H9 (cell line): Measurements from ENCODE around the gene EVX2. TPM values are rescaled to one million over a fixed set of nuclear protein-coding genes. Genes with fewer than 3 reads are reported as not detected.

Experiments
- DNase-seq: peaks from one replicate; pipeline ENCODE4 v3.0.0-alpha.2; 2017
- H2AFZ ChIP-seq: one replicate; pipeline ENCODE4 v1.6.1; 2013; ENCODE audit warnings: mild to moderate bottlenecking, low read length, control low read depth, moderate library complexity
- H2AK5ac ChIP-seq: 2 replicates; pipeline ENCODE4 v1.6.1; 2013; ENCODE audit warnings: low read length, control low read depth, mixed read lengths; ENCODE audit not compliant: insufficient read length
- H2BK120ac ChIP-seq: one replicate; pipeline ENCODE4 v1.6.1; 2013; ENCODE audit warnings: low read depth, mild to moderate bottlenecking, low read length, control low read depth, inconsistent platforms; ENCODE audit not compliant: poor library complexity, severe bottlenecking
- H2BK12ac ChIP-seq: 2 replicates; pipeline ENCODE4 v1.6.1; 2013; ENCODE audit warnings: low read length, control low read depth, mixed read lengths, low read depth; ENCODE audit not compliant: insufficient read length
- H2BK15ac ChIP-seq: 2 replicates; pipeline ENCODE4 v1.6.1; 2013; ENCODE audit warnings: low read depth, low read length, control low read depth
- H2BK20ac ChIP-seq: one replicate; pipeline ENCODE4 v1.6.1; 2013; ENCODE audit warnings: low read depth, mild to moderate bottlenecking, low read length, control low read depth, inconsistent platforms; ENCODE audit not compliant: poor library complexity, severe bottlenecking
- H2BK5ac ChIP-seq: 2 replicates; pipeline ENCODE4 v1.6.1; 2013; ENCODE audit warnings: low read length, control low read depth, mixed read lengths; ENCODE audit not compliant: insufficient read length
- H3K14ac ChIP-seq: 2 replicates; pipeline ENCODE4 v1.6.1; 2013; ENCODE audit warnings: low read length, control low read depth; ENCODE audit not compliant: insufficient read depth
- H3K18ac ChIP-seq: 2 replicates; pipeline ENCODE4 v1.6.1; 2013; ENCODE audit warnings: low read depth, mild to moderate bottlenecking, mixed read lengths, low read length, control low read depth; ENCODE audit not compliant: insufficient read length
- H3K23ac ChIP-seq: 2 replicates; pipeline ENCODE4 v1.6.1; 2013; ENCODE audit warnings: low read length, control low read depth, mixed read lengths, low read depth; ENCODE audit not compliant: insufficient read length
- H3K23me2 ChIP-seq: 2 replicates; pipeline ENCODE4 v1.6.1; 2013; ENCODE audit warnings: low read depth, mild to moderate bottlenecking, mixed read lengths, low read length, control low read depth; ENCODE audit not compliant: insufficient read length, poor library complexity, severe bottlenecking
- H3K27ac ChIP-seq: 2 replicates; pipeline ENCODE4 v1.5.1; 2013; ENCODE audit warnings: low read length, control low read depth, mixed read lengths, low read depth; ENCODE audit not compliant: insufficient read length
- H3K27me3 ChIP-seq: 2 replicates; pipeline ENCODE4 v1.6.1; 2013; ENCODE audit warnings: low read length, control low read depth, inconsistent platforms; ENCODE audit not compliant: insufficient read depth
- H3K4ac ChIP-seq: 2 replicates; pipeline ENCODE4 v1.6.1; 2013; ENCODE audit warnings: low read depth, mild to moderate bottlenecking, control low read depth, inconsistent platforms, low read length, moderate library complexity
- H3K4me1 ChIP-seq: 2 replicates; pipeline ENCODE4 v1.6.1; 2013; ENCODE audit warnings: low read length, control low read depth, inconsistent platforms; ENCODE audit not compliant: insufficient read depth
- H3K4me2 ChIP-seq: 2 replicates; pipeline ENCODE4 v1.6.1; 2013; ENCODE audit warnings: low read length, control low read depth, mixed read lengths; ENCODE audit not compliant: insufficient read length, insufficient read depth
- H3K56ac ChIP-seq: 2 replicates; pipeline ENCODE4 v1.6.1; 2013; ENCODE audit warnings: low read depth, mild to moderate bottlenecking, mixed read lengths, low read length, control low read depth; ENCODE audit not compliant: insufficient read length
- H3K79me1 ChIP-seq: 2 replicates; pipeline ENCODE4 v1.6.1; 2013; ENCODE audit warnings: low read depth, mild to moderate bottlenecking, moderate library complexity, low read length, control low read depth, inconsistent platforms; ENCODE audit not compliant: insufficient read depth, poor library complexity, severe bottlenecking
- H3K79me2 ChIP-seq: 2 replicates; pipeline ENCODE4 v1.6.1; 2013; ENCODE audit warnings: low read length, control low read depth, inconsistent platforms; ENCODE audit not compliant: insufficient read depth
- H3K9ac ChIP-seq: 2 replicates; pipeline ENCODE4 v1.6.1; 2013; ENCODE audit warnings: low read length, control low read depth, mixed read lengths; ENCODE audit not compliant: insufficient read length; ENCODE audit errors: extremely low read depth
- H3K9me3 ChIP-seq: one replicate; pipeline ENCODE4 v1.6.1; 2013; ENCODE audit warnings: low read depth, low read length, inconsistent platforms; ENCODE audit not compliant: control insufficient read depth
- H3T11ph ChIP-seq: one replicate; pipeline ENCODE4 v1.6.1; 2013; ENCODE audit warnings: mild to moderate bottlenecking, low read length, control low read depth, inconsistent platforms
- H4K20me1 ChIP-seq: one replicate; pipeline ENCODE4 v1.6.1; 2013; ENCODE audit not compliant: control insufficient read depth, insufficient read length, insufficient read depth
- H4K5ac ChIP-seq: 2 replicates; pipeline ENCODE4 v1.6.1; 2013; ENCODE audit warnings: low read depth, mild to moderate bottlenecking, mixed read lengths, low read length, control low read depth; ENCODE audit not compliant: insufficient read length
- H4K8ac ChIP-seq: replicated peaks from 2 replicates; pipeline ENCODE4 v1.6.1; 2013; ENCODE audit warnings: low read length, control low read depth, mixed read lengths, low read depth; ENCODE audit not compliant: insufficient read length
- H4K91ac ChIP-seq: 2 replicates; pipeline ENCODE4 v1.6.1; 2013; ENCODE audit warnings: low read depth, mild to moderate bottlenecking, moderate library complexity, mixed read lengths, low read length, control low read depth; ENCODE audit not compliant: insufficient read length
- H3K27ac Mint-ChIP-seq, 3 experiments: 2 replicates in 2 of 3; 3 replicates in 1 of 3; pipeline ENCODE4 v1.8.0; 2020 to 2021; ENCODE audit warnings: mixed read lengths in 3 of 3, mild to moderate bottlenecking in 1 of 3, moderate library complexity in 1 of 3
- H3K27me3 Mint-ChIP-seq: 2 replicates; pipeline ENCODE4 v1.8.0; 2021; ENCODE audit warnings: low read depth, mild to moderate bottlenecking, moderate library complexity, mixed read lengths
- H3K36me3 Mint-ChIP-seq, 3 experiments: 2 replicates in 2 of 3; 3 replicates in 1 of 3; pipeline ENCODE4 v1.8.0; 2020 to 2021; ENCODE audit warnings: low read depth in 3 of 3, mixed read lengths in 3 of 3; ENCODE audit not compliant: insufficient read depth in 1 of 3
- H3K4me1 Mint-ChIP-seq, 2 experiments: 2 replicates each; pipeline ENCODE4 v1.8.0; 2020; ENCODE audit warnings: mixed read lengths in 2 of 2
- H3K4me3 Mint-ChIP-seq, 2 experiments: 2 replicates in 1 of 2; 3 replicates in 1 of 2; pipeline ENCODE4 v1.8.0; 2020 to 2021; ENCODE audit warnings: mild to moderate bottlenecking in 2 of 2, mixed read lengths in 2 of 2, moderate library complexity in 1 of 2
- H3K9me3 Mint-ChIP-seq, 2 experiments: 2 replicates in 1 of 2; 3 replicates in 1 of 2; pipeline ENCODE4 v1.8.0; 2020; ENCODE audit warnings: mild to moderate bottlenecking in 2 of 2, mixed read lengths in 2 of 2, moderate library complexity in 1 of 2
- WGBS: extraction: QIAGEN DNeasy Blood & Tissue Kit; methylation state at CpG from one replicate; pipeline ENCODE4 v1.1.7; 2013; ENCODE audit warnings: missing lambda C conversion rate, low lambda C conversion rate, mixed read lengths; ENCODE audit not compliant: insufficient read length; ENCODE audit errors: extremely low coverage; 5-methylcytosine and 5-hydroxymethylcytosine counted together
- total RNA-seq: library from RNA; stranded (reverse); gene quantifications from 2 replicates; pipeline ENCODE4 v1.2.1, GENCODE V29; 2021
- TF ChIP-seq, protein P1 (sequence below): fragments of 200-600 bp; sonication (generic); conservative IDR thresholded peaks from 3 replicates; pipeline ENCODE4 v1.8.0; 2021; ENCODE audit warnings: antibody characterized with exemption, mild to moderate bottlenecking

Gene EVX2
- total RNA-seq, 1 experiment from 2014 or later = not detected

DNA sequence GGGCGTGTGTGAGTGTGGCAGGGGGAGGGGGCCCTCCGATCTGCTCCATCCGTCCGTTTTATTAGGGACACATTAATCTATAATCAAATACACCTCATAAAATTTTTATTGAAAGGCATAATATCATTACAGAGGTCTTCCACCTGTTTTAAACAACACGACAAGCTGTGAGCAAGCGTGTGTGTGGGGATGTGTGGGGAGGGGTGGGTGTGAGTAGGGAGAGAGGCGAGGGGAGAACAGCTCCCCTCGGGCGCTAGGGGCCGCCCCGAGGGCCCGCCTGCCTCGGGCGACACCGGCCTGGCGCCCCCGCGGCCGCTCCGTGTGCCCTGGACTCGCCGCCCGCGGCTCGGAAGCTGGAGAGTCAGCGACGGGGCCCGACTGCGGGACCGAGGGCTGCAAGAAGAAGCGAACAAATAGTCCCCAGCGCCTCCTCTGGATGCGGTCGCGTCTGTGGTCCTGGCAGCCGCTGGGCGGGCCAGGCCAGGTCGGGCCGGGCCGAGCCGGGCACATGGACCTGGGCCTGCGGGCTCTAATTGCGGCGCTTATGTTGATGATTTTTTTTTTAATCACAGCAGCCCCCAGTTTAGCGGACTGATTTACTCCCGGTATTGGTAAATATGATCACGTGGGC, 38.4 kb upstream of the EVX2 start:
- Histone ChIP-seq H3K18ac (no peak overlapping the region), H2BK15ac (no peak overlapping the region), H3K23ac (no peak overlapping the region), H3K79me1 (no peaks in the 10 kb centered on the region), H4K5ac (no peak overlapping the region), H3K27me3 (peaks cover 95% of the 10 kb centered on the region), H3K9me3 (no peaks in the 10 kb centered on the region), H3K23me2 (peaks cover 2% of the 10 kb centered on the region), H3K4me1 (no peaks in the 10 kb centered on the region), H3K79me2 (no peaks in the 10 kb centered on the region), H3K9ac (no peak overlapping the region), H3T11ph (no peak overlapping the region), H4K91ac (no peak overlapping the region), H3K27ac (no peak overlapping the region), H4K8ac (no peak overlapping the region), H2BK12ac (no peak overlapping the region), H2AFZ (no peak overlapping the region), H3K14ac (no peak overlapping the region), H2BK5ac (no peak overlapping the region), H3K4me2 (no peak overlapping the region), H3K4ac (no peak overlapping the region), H4K20me1 (peaks cover 4% of the 10 kb centered on the region), H3K56ac (no peak overlapping the region), H2BK20ac (no peak overlapping the region), H2BK120ac (no peak overlapping the region), H2AK5ac (no peak overlapping the region)
- no CpG with 5 or more reads among the region's 47 CpGs for WGBS
- TF ChIP-seq, protein P1, sequence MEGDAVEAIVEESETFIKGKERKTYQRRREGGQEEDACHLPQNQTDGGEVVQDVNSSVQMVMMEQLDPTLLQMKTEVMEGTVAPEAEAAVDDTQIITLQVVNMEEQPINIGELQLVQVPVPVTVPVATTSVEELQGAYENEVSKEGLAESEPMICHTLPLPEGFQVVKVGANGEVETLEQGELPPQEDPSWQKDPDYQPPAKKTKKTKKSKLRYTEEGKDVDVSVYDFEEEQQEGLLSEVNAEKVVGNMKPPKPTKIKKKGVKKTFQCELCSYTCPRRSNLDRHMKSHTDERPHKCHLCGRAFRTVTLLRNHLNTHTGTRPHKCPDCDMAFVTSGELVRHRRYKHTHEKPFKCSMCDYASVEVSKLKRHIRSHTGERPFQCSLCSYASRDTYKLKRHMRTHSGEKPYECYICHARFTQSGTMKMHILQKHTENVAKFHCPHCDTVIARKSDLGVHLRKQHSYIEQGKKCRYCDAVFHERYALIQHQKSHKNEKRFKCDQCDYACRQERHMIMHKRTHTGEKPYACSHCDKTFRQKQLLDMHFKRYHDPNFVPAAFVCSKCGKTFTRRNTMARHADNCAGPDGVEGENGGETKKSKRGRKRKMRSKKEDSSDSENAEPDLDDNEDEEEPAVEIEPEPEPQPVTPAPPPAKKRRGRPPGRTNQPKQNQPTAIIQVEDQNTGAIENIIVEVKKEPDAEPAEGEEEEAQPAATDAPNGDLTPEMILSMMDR = no peak
- Mint-ChIP-seq H3K9me3 (peaks cover 2 to 14% of the 10 kb centered on the region in 2 experiments), H3K36me3 (no peaks in the 10 kb centered on the region; a peak in 1 of 7 replicates), H3K27ac (no peak overlapping the region), H3K4me1 (peaks cover 0 to 8% of the 10 kb centered on the region in 2 experiments; a peak in 2 of 4 replicates), H3K27me3 (peaks cover 99% of the 10 kb centered on the region), H3K4me3 (peak overlapping the region; percentile 45 to 77)
- no peak for DNase-seq
